HTERT RPE-1 (cell line): ENCODE measurements around the gene FAAH.

Source experiments
- in situ Hi-C: fragments of 300-500 bp; cut with MboI; formaldehyde crosslinking; loops from 4 replicates; pipeline ENCODE4 v1.14.3; 2020; ENCODE audit warnings: low sequenced_read_pairs

FAAH gene

DNA sequence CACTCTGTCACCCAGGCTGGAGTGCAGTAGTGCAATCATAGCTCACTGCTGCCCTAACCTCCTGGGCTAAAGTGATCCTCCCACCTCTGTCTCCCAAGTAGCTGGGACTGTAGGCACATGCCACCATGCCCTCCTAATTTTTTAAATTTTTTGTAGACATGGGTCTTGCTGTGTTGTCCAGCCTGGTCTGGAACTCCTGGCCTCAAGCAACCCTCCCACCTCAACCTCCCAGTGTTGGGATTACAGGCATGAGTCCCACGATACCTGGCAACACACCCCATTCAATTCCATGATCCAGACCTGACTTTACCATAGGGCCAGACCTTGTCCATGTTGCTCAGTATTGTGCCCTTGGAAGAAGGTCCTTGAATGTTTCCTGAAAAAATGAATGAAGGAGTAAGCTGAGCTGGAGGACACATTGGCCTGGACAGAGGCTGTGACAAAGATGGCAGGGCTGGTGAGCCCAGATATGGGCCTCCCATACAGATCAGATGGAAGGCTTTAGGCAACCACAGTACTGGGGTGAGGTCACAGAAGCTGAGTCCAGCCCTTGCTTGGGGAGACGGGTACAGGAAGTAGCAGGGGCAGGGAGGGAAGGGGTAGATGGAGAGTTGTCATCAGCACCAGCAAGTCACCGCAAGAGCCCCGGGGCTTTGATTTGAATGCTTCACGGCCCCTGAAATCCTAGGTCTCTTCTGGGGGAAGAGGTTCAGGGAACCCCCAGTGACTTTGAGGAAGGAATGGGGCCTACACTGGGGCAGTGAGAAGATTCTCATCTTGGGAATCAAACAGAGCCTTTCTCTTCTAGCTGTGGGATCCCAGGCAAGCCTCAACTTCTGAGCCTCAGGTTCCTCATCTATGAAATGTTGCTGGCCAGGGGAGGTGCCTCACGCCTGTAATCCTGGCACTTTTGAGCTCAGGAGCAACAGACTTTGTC is 55.4 kb downstream of the FAAH start:
- in situ Hi-C loops: no loop called here

DNA sequence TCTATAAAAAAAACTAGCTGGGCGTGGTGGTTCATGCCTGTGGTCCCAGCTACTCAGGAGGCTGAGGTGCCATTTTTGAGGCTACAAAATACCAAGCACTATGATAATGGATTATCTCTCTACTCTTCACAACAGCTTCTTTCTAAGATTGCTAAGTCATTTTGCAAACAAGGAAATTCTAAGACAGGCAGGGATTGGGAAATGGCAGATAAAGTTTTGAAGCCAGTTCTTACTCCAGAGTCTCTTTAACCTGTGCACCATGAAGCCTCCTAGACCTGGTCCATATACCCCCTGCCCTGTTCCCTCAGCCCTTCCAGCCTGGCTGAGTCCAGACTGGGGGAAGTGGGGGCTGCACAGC is 56.0 kb downstream of the FAAH start:
- in situ Hi-C loops: no loop called here

DNA sequence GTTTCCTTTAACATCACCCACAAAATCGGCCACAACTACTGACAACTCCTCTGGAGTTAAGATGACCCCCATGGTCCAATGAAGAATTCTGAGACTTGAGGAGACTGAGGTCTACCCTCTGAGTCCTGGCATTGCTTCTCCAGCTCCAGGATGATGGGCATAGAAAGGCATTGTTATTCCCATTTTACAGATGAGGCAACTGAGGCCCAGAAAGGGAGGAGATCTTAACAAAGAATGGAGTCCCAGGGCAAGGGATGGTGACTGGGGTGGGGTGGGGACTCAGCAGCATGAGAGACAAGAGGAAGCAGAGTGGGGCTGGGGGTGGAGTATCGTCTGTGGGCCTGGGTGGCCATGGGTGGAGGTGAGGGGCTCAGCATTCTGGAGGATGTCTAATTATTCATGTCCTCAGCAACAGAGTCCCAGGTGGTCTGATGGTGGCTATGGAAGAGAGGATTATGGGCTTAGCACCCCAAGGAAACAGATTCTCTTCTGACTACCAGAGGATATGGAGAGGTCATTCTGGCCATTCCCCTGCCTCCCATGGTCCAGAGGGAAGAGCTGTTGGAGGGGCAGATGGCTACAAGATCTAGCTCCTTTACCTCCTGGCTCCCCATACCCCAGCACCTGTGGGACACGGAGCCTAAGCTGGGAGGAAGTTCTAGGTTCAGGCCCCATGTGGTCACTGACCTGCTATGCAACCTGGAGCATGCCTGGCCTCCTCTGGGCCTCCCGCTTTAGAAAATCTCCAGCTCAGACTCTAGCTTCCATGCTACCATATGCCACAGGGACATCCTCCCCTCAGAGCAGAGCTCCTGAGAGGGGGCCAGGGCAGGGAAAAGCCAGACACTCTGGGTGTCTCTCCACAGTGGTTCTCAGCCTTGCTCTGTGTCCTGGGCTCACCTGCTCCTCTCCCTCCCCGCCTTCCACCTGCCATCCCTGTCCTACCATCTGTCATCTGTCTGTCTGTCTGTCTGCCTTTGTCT is 58.1 kb downstream of the FAAH start:
- in situ Hi-C loops: no loop called here

DNA sequence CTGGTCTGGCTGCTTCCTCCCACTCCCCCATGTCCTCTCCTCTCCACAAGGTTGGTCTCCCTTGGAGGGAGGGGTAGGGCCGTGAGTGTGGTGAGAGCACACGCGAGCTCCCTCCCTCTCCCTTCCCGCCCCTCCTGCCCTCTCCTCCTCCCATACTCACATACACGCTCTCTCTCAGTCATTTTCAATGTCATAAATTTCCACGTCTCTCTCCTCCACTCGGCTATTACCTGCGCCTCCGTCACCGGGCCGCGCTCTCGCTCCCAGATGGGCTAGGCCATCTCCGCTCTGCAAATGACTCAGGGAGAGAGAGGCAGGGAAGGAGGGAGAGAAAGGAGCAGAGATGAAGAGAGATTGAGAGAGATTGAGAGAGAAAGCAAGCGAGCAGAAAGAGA is 58.8 kb downstream of the FAAH start:
- in situ Hi-C loops: no loop called here

DNA sequence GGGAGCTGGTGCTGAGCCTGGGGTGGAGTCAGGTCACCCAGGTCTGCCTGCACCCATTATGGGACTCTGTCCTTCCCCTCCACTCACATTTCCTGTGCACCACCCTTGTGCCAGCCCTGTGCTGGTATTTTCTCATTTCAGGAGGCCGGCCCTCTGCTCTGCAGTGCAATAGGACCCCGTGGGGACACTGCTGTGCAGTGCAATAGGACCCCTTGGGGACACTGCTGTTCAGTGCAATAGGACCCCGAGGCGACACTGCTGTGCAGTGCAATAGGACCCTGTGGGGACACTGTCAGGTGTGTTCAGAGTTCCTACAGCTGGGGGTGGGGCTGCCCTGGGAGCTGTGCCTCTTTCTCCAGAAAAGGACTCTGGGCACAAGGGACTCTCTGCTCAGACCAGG is 59.3 kb downstream of the FAAH start:
- in situ Hi-C loops: no loop called here

DNA sequence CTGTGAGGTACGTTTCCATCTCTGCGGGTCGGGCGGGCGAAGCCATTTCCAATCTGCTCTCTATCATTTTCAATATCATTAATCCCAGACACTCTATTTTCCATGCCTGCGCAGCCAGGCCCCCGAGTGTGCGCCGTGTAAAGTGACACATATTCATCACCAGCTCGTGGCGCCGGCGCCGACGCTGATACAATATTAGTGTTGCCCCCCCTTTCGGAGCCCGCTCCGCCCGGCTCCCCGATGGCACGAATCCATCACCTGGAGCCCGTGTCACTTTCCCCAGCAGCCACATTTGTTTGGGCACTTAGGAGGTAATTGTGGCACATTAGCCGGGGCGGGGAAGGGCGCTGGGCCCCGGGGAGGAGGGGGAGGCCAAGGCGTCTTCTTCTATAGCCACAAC is 61.8 kb downstream of the FAAH start:
- in situ Hi-C loops: no loop called here

DNA sequence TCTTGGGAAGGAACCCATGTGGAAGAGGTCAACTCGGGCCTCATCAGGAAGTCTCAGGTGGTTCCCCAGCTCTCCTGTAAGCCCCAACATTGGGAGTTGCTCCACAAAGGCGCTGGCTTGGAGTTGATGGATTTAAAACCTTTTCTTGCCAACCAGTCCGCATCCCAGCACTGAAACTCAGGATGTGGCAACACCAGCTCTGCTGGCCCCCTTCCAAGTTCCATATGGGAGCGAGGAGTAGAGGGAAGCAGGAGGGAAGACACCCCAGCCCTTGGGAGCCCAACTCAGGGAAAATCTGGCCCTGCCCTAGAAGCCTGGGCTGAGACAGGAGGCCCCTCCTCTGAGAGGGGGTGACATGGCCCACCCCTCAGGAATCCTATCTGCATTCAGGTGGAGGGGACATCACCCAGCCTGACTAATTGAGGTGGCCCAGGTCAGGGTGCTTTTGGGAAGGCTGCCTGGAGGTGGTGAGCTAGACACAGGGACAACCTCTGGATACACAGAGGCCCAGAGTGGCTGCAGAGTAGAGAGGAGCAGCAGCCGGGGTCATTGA is 62.4 kb downstream of the FAAH start:
- in situ Hi-C loops: no loop called here

DNA sequence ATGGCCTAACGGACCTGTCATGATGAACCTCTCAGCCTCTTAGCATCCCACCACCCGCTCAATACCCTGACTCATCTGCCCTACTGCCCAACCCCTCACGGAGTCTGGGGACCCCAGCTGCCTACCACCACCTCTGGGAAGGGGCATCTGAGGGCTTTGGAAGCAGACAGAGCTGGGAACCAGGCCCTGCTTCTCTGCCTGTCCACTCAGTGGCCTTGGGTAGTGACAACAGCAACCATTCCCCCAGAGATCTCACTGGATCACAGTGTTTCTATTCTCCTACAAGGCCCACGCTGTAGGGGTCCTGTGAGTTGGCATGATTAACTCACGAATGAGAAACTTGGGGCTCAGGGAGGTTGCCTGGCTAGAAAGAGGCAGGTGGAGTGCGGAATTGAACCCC is 63.1 kb downstream of the FAAH start:
- in situ Hi-C loops: no loop called here

DNA sequence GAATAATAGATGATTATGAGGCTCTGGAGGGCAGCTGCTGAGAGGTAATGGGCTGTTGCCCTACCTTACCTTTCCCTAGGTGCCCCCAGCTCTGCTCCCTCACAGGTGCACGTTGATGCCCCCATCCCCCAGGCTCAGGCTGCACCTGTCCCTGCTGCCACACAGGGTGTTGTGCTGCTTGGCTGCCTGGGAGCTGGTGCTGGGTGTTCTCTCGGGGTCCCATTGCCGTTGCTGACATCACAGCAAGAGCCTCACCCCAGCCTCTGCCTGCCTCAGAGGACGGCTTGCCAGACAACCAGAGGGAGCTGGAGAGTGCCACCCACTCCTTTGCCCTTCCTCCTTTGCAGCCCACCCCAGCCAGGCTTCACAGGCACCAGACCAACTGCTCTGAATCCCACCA is 64.1 kb downstream of the FAAH start:
- in situ Hi-C loops: no loop called here

DNA sequence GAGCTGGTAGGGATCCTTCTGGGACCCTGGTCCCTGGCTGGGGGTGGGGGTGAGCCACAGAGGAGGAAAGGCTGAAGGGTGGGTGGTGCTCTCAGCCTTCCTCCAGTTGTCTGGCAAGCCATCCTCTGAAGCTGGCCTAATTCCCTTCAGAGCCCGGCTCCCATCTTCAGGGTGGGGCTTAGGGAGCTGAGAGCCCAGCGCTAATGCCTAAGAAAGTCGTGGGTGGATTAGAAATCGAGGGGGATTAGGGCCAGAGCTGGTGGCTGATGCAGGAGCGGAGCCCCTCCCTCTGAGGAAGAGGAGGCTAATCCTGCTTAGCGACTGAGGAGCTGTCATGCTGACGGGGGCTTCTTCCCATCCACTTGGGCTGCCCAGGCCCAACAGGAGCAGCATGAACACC is 64.7 kb downstream of the FAAH start:
- in situ Hi-C loops: no loop called here

DNA sequence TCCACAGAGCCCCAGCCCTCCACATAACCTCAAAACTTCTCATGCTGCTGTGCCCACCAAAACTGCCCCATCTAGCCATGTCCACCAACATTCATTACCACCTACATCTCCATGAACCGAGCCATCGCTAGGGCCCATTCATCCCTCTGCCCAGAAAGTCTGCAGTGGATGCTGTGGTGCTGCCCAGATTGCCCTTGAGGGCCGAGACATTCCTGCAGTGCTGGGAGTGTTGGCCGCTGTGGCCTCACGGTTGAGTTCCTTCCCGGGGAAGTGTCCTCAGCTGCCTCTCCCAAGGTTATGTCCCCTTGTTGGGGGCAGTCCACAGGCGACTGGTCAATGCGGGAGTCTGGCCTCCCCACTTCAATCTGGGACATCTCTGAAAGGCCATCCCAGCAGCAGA is 65.2 kb downstream of the FAAH start:
- in situ Hi-C loops: no loop called here

DNA sequence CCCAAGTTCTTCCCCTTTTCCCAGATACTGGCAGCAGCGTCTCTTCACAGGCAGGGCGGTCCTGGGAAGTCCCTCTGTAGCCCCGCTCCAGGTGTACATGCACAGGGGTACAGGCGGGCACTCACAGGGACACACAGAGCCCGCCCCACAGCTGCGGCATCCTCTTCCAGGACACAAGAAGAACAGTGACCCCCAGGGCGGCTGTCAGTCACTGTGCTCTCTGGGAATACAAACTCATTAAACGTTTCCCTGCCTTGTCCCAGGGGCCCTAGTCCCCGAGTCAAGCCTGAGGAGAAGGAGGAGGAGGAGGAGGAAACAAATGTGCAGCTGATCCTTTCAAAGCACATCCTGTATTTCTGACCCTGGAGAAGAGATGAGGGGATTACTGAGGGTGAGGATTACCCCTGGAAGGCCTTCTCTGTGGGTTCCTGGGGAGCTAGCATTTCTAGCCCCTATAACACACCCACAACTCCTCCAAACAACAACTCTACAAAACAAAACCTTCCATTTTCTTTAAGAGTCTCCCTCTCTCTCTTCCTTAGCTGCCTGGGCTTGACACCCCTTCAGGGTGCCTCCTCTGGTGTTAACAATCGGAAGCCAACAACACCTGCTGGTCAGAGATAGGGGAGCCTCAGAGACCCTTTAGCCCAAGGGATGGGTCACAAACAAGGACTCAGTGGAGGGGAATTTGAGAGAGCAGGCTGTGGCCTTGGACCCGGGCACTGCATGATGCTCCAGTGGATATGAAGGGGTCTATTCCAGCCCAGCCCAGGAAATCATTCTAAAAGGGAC is 67.1 kb downstream of the FAAH start:
- in situ Hi-C loops: no loop called here

DNA sequence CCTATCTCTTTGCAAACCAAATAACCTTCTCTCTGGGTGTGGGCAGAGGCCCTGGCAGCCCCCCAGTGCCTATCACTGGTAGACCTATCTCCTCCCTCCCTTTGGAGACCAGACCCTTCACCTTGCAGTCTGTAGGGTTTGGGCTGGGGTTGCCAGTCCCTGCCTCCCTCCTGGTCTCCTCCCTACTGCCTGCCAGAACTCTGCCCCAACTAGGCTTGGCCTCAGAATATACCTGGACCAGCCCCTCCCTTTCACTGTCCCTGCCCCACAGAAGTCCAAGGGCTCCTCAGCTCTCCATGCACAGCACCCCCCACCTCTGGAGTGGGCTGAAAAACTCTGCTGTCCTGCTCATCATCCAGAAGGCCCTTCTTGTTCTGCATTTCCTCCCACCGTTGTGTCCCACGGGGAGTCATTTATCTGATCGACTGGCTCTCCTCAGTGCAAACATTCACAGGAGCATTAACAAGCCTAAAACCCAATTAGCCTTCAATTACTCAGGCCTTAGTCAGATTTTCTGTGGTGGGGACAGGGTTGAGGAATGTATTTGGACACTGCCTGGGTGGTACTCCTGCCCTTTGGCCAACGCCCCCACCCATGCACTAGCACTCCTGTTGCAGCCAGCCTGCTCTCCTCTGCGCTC is 67.8 kb downstream of the FAAH start:
- in situ Hi-C loops: no loop called here
